OCI-LY7 (cell line): Measurements from ENCODE around the gene CSTF1.

Experiments used
- CTCF ChIP-seq: fragments of 200-600 bp; sonication (generic); conservative IDR thresholded peaks from 2 replicates; pipeline ENCODE4 v1.5.1; 2014; ENCODE audit warnings: mild to moderate bottlenecking, antibody characterized with exemption, low read length, moderate library complexity, mixed read lengths
- EZH2phosphoT487 ChIP-seq: fragments of 200-600 bp; sonication (generic); IDR thresholded peaks from 2 replicates; pipeline ENCODE4 v1.6.1; 2018; ENCODE audit warnings: low read depth, borderline replicate concordance, mild to moderate bottlenecking, mixed run types, antibody characterized with exemption, low read length, moderate library complexity, mixed read lengths

GRCh38 chr20:56352345-56353055, 39.9 kb upstream of the CSTF1 start:
- TF ChIP-seq CTCF: no peak
- TF ChIP-seq EZH2phosphoT487: no peak
